IMR-90 (cell line): Measurements from ENCODE around the gene LTF. TPM values are rescaled to one million over a fixed set of nuclear protein-coding genes. Genes with fewer than 3 reads are reported as not detected.
"Not testable (repeated sequence)": the region's sequence is repeated elsewhere in the genome, so short reads cannot be mapped to it uniquely, and the experiment has no call there.

Source experiments
- ATAC-seq: fragments of 200-7000 bp; cut with Tn5 transposase; 2 replicates; pipeline ENCODE4 v1.9.1; 2020; ENCODE audit warnings: low read depth, mild to moderate bottlenecking, moderate library complexity
- BruUV-seq: library from RNA; stranded (reverse); fragments of 400-500 nt; replicated peaks from 2 replicates; lab custom pipeline; 2021; lab: Mats Ljungman, UMichigan
- CTCF ChIA-PET: fragments of 300-600 bp; formaldehyde crosslinking; extraction: SDS; loops from one replicate; lab custom pipeline; 2021; ENCODE audit warnings: antibody characterized with exemption; lab: Yijun Ruan, JAX
- POLR2A ChIA-PET: fragments of 300-600 bp; sonication (Branson Sonifier 250); formaldehyde crosslinking; loops from one replicate; lab custom pipeline; 2022; ENCODE audit warnings: antibody characterized with exemption; ENCODE audit not compliant: unreplicated experiment; lab: Charles Lee
- DNase-seq: peaks from one replicate; pipeline ENCODE4 v3.0.0; 2013
- H2AFZ ChIP-seq: replicated peaks from 2 replicates; pipeline ENCODE3; 2013; ENCODE audit warnings: low read length, mild to moderate bottlenecking; ENCODE audit not compliant: poor library complexity
- H2AK5ac ChIP-seq: 2 replicates; pipeline ENCODE4 v1.6.1; 2013; ENCODE audit warnings: low read depth, low read length, inconsistent platforms
- H2AK9ac ChIP-seq: replicated peaks from 2 replicates; pipeline ENCODE3; 2013; ENCODE audit warnings: mild to moderate bottlenecking, low read depth, low read length, moderate library complexity; ENCODE audit not compliant: poor library complexity
- H2BK120ac ChIP-seq: 2 replicates; pipeline ENCODE4 v1.6.1; 2013; ENCODE audit warnings: low read depth, low read length, inconsistent platforms
- H2BK15ac ChIP-seq: 3 replicates; pipeline ENCODE4 v1.6.1; 2013; ENCODE audit warnings: low read depth, low read length, inconsistent platforms
- H2BK20ac ChIP-seq: 2 replicates; pipeline ENCODE4 v1.6.1; 2013; ENCODE audit warnings: low read depth, mild to moderate bottlenecking, inconsistent platforms, low read length, moderate library complexity
- H2BK5ac ChIP-seq: 2 replicates; pipeline ENCODE4 v1.6.1; 2013; ENCODE audit warnings: mild to moderate bottlenecking, low read depth, low read length, inconsistent platforms; ENCODE audit not compliant: poor library complexity, severe bottlenecking
- H3K14ac ChIP-seq: replicated peaks from 2 replicates; pipeline ENCODE4 v1.6.1; 2013; ENCODE audit warnings: low read depth, low read length, inconsistent platforms
- H3K18ac ChIP-seq: 2 replicates; pipeline ENCODE4 v1.6.1; 2013; ENCODE audit warnings: low read depth, low read length, control low read depth
- H3K23ac ChIP-seq: 2 replicates; pipeline ENCODE4 v1.6.1; 2013; ENCODE audit warnings: low read depth, low read length, inconsistent platforms
- H3K27ac ChIP-seq: 2 replicates; pipeline ENCODE4 v1.5.1; 2013; ENCODE audit warnings: mild to moderate bottlenecking, control low read depth, low read length; ENCODE audit not compliant: insufficient read depth
- H3K27me3 ChIP-seq: 2 replicates; pipeline ENCODE4 v1.6.1; 2013; ENCODE audit warnings: low read length; ENCODE audit not compliant: control insufficient read depth, insufficient read depth
- H3K36me3 ChIP-seq: 2 replicates; pipeline ENCODE4 v1.6.1; 2013; ENCODE audit warnings: low read length, mixed read lengths; ENCODE audit not compliant: control insufficient read depth, insufficient read depth
- H3K4ac ChIP-seq: 2 replicates; pipeline ENCODE4 v1.6.1; 2013; ENCODE audit warnings: low read depth, low read length, inconsistent platforms
- H3K4me1 ChIP-seq: 2 replicates; pipeline ENCODE4 v1.6.1; 2013; ENCODE audit warnings: low read length, mixed read lengths; ENCODE audit not compliant: control insufficient read depth, insufficient read depth
- H3K4me2 ChIP-seq: 2 replicates; pipeline ENCODE4 v1.6.1; 2013; ENCODE audit warnings: low read depth, mild to moderate bottlenecking, control low read depth, low read length, moderate library complexity
- H3K4me3 ChIP-seq: 2 replicates; pipeline ENCODE4 v1.5.1; 2013; ENCODE audit warnings: low read depth, mild to moderate bottlenecking, control low read depth, low read length, moderate library complexity; ENCODE audit not compliant: insufficient read depth
- H3K56ac ChIP-seq: 2 replicates; pipeline ENCODE4 v1.6.1; 2013; ENCODE audit warnings: low read length, inconsistent platforms; ENCODE audit not compliant: insufficient read depth; ENCODE audit errors: extremely low read depth
- H3K79me1 ChIP-seq, 2 experiments: 2 replicates each; pipeline ENCODE4 v1.6.1; 2013; ENCODE audit warnings: low read length in 2 of 2, inconsistent platforms in 1 of 2, low read depth in 1 of 2
- H3K9ac ChIP-seq: 2 replicates; pipeline ENCODE4 v1.6.1; 2013; ENCODE audit warnings: low read depth, low read length, control low read depth
- H3K9me1 ChIP-seq: 2 replicates; pipeline ENCODE4 v1.6.1; 2013; ENCODE audit warnings: low read length, inconsistent platforms; ENCODE audit not compliant: insufficient read depth
- H3K9me3 ChIP-seq: 2 replicates; pipeline ENCODE4 v1.6.1; 2013; ENCODE audit warnings: low read length; ENCODE audit not compliant: control insufficient read depth, insufficient read depth
- H4K20me1 ChIP-seq: 2 replicates; pipeline ENCODE4 v1.6.1; 2013; ENCODE audit warnings: low read length, inconsistent platforms; ENCODE audit not compliant: insufficient read depth
- H4K5ac ChIP-seq: 2 replicates; pipeline ENCODE4 v1.6.1; 2013; ENCODE audit warnings: mild to moderate bottlenecking, low read depth, low read length, control low read depth
- H4K8ac ChIP-seq, 2 experiments: 2 replicates each; pipeline ENCODE4 v1.6.1; 2013; ENCODE audit warnings: low read depth in 2 of 2, low read length in 2 of 2, control low read depth in 1 of 2, inconsistent platforms in 1 of 2
- H4K91ac ChIP-seq: 2 replicates; pipeline ENCODE4 v1.6.1; 2013; ENCODE audit warnings: low read depth, low read length, inconsistent platforms; ENCODE audit not compliant: insufficient read depth
- CTCF ChIP-seq: conservative IDR thresholded peaks from 2 replicates; pipeline ENCODE4 v1.5.1; 2012; ENCODE audit warnings: mild to moderate bottlenecking, low read depth, low read length, improper control_type of control experiment
- RAD21 ChIP-seq: IDR thresholded peaks from 2 replicates; pipeline ENCODE4 v1.6.1; 2012; ENCODE audit warnings: low read length, improper control_type of control experiment
- WGBS, 2 experiments: methylation state at CpG; one replicate each; pipeline versions ENCODE4 v1.1.5 to v1.1.7; 2013; ENCODE audit warnings: missing lambda C conversion rate in 2 of 2; ENCODE audit not compliant: insufficient read length in 1 of 2; ENCODE audit errors: extremely low coverage in 2 of 2; 5-methylcytosine and 5-hydroxymethylcytosine counted together
- dilution Hi-C: fragments of 300-500 bp; cut with HindIII; formaldehyde crosslinking; loops from one replicate; pipeline ENCODE4 v1.14.3; 2018; ENCODE audit warnings: low sequenced_read_pairs; ENCODE audit not compliant: unreplicated experiment
- in situ Hi-C: fragments of 300-500 bp; cut with MboI; formaldehyde crosslinking; loops from 3 replicates; pipeline ENCODE4 v1.14.3; 2019; ENCODE audit warnings: low sequenced_read_pairs, inconsistent platforms, mixed read lengths
- intact Hi-C: fragments of 100-400 bp; cut with micrococcal nuclease; formaldehyde crosslinking; loops from 2 replicates; pipeline ENCODE4 v1.10.0; 2022
- polyA plus RNA-seq, 3 experiments: library from polyadenylated mRNA; depleted of rRNA; stranded (reverse); fragments of >200 nt; gene quantifications; 2 replicates each; pipeline ENCODE4 v1.2.3, GENCODE V29; 2012; ENCODE audit warnings: low replicate concordance in 1 of 3
- total RNA-seq: library from RNA; depleted of rRNA; stranded (reverse); fragments of >200 nt; gene quantifications from 2 replicates; pipeline ENCODE4 v1.2.3, GENCODE V29; 2012

Gene LTF
- total and polyA plus RNA-seq, 2 of the 4 experiments (the other 2 are of a cell fraction) = not detected

GRCh38 chr3:46427404-46427803 lies 37.3 kb downstream of the LTF start:
- H2AK5ac ChIP-seq, H3K9me3 ChIP-seq, H3K14ac ChIP-seq, H4K5ac ChIP-seq, H3K27me3 ChIP-seq, H3K9me1 ChIP-seq, H2AFZ ChIP-seq, dilution Hi-C loops, H2BK20ac ChIP-seq, H3K27ac ChIP-seq, H3K18ac ChIP-seq, H4K20me1 ChIP-seq, DNase-seq, H3K23ac ChIP-seq, POLR2A ChIA-PET, H2BK120ac ChIP-seq, H3K36me3 ChIP-seq, H3K4me3 ChIP-seq, BruUV-seq, H2BK15ac ChIP-seq, H4K91ac ChIP-seq, H3K9ac ChIP-seq, H3K4ac ChIP-seq, H3K56ac ChIP-seq, H3K79me1 ChIP-seq, H2BK5ac ChIP-seq, H4K8ac ChIP-seq, H3K4me1 ChIP-seq, ATAC-seq, H2AK9ac ChIP-seq, H3K4me2 ChIP-seq, in situ Hi-C loops: not testable (repeated sequence)
- TF ChIP-seq CTCF (peak; percentile 22; the same call in 1 of the 2 replicates), RAD21 (peak; percentile 19; the same call in 1 of the 2 replicates)
- intact Hi-C loops = loop anchor here (5.0 kb wide), 1 partner anchor 340 kb away; no protein-coding TSS in a partner anchor
- CTCF ChIA-PET = interaction anchor here (0.5 to 1.7 kb wide), 4 partner anchors 10 to 916 kb away, joined by 3 to 6 read pairs (median 3); partner anchors contain the start of gene CCRL2
- WGBS, 2 experiments = no CpG with 5 or more reads among the region's 8 CpGs

GRCh38 chr3:46426476-46426875 lies 38.2 kb downstream of the LTF start:
- H3K23ac ChIP-seq, H2BK15ac ChIP-seq, H3K14ac ChIP-seq, H3K4ac ChIP-seq, H3K27ac ChIP-seq, ATAC-seq, in situ Hi-C loops, H3K27me3 ChIP-seq, dilution Hi-C loops, POLR2A ChIA-PET, H2AK9ac ChIP-seq, DNase-seq, H2AFZ ChIP-seq, H2BK20ac ChIP-seq, H4K91ac ChIP-seq, H3K79me1 ChIP-seq, H2BK120ac ChIP-seq, H4K8ac ChIP-seq, H3K9me3 ChIP-seq, H3K4me2 ChIP-seq, H4K5ac ChIP-seq, H3K9ac ChIP-seq, H3K9me1 ChIP-seq, H3K56ac ChIP-seq, H2BK5ac ChIP-seq, BruUV-seq, H4K20me1 ChIP-seq, H2AK5ac ChIP-seq, H3K4me3 ChIP-seq, H3K18ac ChIP-seq, H3K36me3 ChIP-seq, H3K4me1 ChIP-seq: not testable (repeated sequence)
- intact Hi-C loops = loop anchor here (5.0 kb wide), 1 partner anchor 339 kb away; no protein-coding TSS in a partner anchor
- CTCF ChIA-PET = interaction anchor here (1.0 kb wide), 1 partner anchor 48 kb away, joined by 3 read pairs; no protein-coding TSS in a partner anchor
- WGBS, 2 experiments = no CpG with 5 or more reads among the region's 4 CpGs
